Measurements from ENCODE around the gene SLC24A5. TPM values are rescaled to one million over a fixed set of nuclear protein-coding genes. Genes with fewer than 3 reads are reported as not detected.

Gene SLC24A5
- not detected in 2 replicates for total RNA-seq

DNA sequence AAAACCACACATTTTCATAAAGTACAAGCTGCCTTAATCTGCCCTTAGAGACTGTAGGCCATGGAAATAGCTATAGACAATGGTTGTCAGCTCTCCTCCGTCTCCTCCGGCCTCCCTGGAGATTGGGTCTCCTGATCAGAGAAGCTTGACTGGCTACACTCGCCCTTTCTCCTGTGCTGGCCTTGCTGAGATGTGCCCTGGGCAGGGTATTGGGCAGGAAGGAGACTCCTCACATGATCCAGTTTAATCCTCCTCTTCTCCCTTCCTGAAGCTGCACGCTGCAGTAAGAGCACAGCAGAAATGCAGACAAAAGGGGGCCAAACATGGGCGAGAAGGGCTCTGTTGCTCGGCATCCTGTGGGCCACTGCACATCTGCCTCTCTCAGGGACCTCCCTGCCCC lies at the start of gene SLC24A5:
Gene SLC24A5, plus strand, starts transcription at position 246 of the 400 bp plus-strand sequence. Its CDS starts 55 bp downstream, at position 301.

DNA sequence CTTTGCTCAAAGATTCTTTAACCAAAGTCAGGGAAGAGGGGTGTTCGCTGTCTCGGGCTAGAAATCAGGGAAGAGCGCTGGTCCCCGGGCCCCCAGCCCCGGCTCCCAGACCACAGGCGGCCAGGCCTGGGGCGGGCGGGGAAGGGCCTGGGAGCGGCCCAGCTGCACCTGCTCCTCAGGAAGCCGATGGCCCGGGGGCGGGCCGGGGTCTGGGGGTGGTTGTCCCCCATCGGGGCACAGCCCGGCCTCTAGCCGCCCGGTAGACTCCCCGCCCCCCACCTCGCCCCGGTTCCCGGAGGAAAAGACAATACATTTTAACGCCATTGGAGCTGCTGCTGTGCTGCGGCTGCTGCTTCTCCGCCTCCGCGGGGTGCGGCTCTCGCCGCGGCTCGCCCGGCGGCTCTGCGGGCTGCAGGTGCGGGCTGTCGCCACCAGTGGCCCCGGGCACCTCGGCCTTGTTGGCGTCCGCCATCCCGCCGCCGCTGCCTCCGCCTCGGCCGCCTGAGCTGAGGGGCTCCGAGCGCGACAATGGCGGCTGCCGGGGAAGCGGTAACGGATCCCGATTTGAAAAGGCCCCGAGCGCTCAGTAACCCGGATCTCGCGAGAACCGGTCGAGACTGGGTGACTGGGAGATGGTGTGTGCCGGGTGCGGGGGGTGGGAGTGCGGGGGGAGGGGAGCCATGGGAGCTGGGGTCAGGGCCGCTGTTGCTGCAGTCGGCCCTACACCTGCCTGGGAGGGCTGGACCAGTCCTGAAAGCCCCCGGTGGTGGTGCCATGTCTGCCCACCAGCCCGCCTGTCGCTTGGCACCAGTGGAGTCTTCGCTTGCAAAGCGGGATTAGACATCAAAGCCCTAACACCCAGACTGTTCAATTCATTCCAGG lies 57.2 kb downstream of the SLC24A5 start, which contains the start of gene MYEF2:
Gene MYEF2, minus strand, starts transcription at position 530 of the 882 bp plus-strand sequence. Its CDS starts 58 bp downstream, at position 472.

DNA sequence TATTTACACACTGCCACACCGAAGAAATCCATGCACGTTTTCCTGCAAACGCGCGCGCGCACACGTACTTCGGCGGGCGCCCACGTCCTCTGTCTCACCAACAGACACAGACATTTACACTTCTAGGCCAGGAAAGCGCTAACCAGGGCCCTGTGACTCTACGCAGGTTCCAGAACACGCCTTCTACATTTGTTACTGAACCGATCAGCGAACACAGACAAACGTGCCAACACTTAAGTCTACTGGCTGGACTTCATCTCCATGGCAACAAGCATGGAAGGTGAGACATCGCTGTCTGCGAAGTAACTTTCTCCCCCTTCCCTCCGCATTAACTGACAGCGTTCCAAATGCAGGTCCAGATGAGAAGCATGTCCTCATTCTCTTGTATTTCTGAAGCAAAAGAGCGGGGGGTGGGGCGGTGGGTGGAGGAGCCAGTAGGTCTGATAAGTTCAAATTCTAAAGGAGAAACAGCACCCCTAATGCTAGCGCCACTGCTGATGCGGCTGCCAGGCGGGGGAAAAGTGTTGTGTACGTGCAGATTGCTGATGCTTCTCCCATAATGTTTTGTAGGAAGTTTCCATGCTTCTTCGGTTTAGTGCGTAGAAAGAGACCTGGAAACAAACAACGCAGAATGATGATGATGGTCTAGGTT lies 70.9 kb downstream of the SLC24A5 start, which contains the start of gene CTXN2:
Gene CTXN2, plus strand, starts transcription at position 92 of the 652 bp plus-strand sequence. CDS start 9,636 bp downstream, outside the sequence.

Other genes with a start within 250 kb of the SLC24A5 start
- 4.2 and 7.2 TPM in 2 replicates for gene MYEF2, start 57.3 kb downstream of the SLC24A5 start, total RNA-seq
- gene CTXN2, start 70.7 kb downstream of the SLC24A5 start, total RNA-seq, result not detected in 2 replicates
- not detected in 2 replicates for gene SLC12A1, start 85.3 kb downstream of the SLC24A5 start, total RNA-seq
- gene DUT, start 210.4 kb downstream of the SLC24A5 start, total RNA-seq, result 19.3 and 41.1 TPM in 2 replicates

Data from placental pericyte (primary cell).